Measurements from ENCODE around the gene KRT39.

Gene KRT39

DNA sequence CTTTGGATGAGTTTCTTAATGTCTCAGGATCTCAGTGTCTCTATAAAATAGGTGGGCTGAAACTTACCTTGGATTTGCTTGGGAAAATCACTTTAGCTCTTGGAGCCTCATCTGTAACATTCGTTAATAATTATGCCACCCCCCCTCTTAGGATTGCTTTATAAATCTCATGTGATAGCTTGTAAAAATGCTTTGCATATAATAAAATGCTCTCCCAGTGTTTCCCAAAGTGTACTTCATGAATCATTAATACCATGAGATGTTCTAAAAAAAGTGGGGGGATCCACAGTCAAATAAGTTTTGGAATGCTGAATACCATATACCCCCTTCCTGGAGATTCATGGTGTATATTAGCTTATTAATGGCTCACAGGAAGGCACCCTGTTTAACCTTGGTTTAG, 5.2 kb downstream of the KRT39 start:
- H3K27ac Mint-ChIP-seq, result no peak overlapping the region
- DNase-seq (no peak), ATAC-seq (no peak)
- H3K9me3 Mint-ChIP-seq, result peaks cover 3% of the 10 kb centered on the region
- no peaks in the 10 kb centered on the region for H3K27me3 Mint-ChIP-seq
- H3K36me3 Mint-ChIP-seq (ENCODE audit: low read depth), result no peaks in the 10 kb centered on the region
- no peak overlapping the region for H3K4me3 Mint-ChIP-seq
- no peaks in the 10 kb centered on the region for H3K4me1 Mint-ChIP-seq

DNA sequence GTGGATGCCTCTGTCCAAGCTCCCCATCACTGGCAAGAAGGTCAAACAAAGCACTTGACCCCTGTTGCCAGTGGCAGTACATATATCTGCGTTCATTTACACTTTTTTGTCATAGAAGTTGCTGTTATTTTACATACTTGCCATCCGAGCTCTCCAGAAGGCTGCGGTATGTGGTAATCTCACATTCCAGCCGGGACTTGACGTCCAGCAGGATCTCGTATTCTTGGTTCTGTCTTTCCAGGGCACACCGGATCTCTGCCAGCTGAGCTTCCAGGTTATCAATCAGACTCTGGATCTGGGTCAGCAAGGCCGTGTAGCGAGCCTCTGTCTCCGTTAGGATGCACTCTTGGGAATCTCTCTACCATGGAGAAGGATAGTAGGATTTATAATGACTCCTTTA, 6.6 kb downstream of the KRT39 start:
- DNase-seq, result no peak
- Mint-ChIP-seq H3K36me3 (ENCODE audit: low read depth) (no peaks in the 10 kb centered on the region), H3K9me3 (peaks cover 3% of the 10 kb centered on the region), H3K4me1 (no peaks in the 10 kb centered on the region), H3K4me3 (no peak overlapping the region), H3K27me3 (peaks cover under 1% of the 10 kb centered on the region), H3K27ac (no peak overlapping the region)
- ATAC-seq, result no peak

- ATAC-seq, result no peak
- Mint-ChIP-seq H3K4me1 (no peaks in the 10 kb centered on the region), H3K36me3 (ENCODE audit: low read depth) (no peaks in the 10 kb centered on the region), H3K27ac (no peak overlapping the region), H3K9me3 (peaks cover 2% of the 10 kb centered on the region), H3K27me3 (peaks cover 13% of the 10 kb centered on the region), H3K4me3 (no peak overlapping the region)
- no peak for DNase-seq
These were observed 8.4 kb downstream of the KRT39 start for GRCh38 chr17:40958086-40958953.

DNA sequence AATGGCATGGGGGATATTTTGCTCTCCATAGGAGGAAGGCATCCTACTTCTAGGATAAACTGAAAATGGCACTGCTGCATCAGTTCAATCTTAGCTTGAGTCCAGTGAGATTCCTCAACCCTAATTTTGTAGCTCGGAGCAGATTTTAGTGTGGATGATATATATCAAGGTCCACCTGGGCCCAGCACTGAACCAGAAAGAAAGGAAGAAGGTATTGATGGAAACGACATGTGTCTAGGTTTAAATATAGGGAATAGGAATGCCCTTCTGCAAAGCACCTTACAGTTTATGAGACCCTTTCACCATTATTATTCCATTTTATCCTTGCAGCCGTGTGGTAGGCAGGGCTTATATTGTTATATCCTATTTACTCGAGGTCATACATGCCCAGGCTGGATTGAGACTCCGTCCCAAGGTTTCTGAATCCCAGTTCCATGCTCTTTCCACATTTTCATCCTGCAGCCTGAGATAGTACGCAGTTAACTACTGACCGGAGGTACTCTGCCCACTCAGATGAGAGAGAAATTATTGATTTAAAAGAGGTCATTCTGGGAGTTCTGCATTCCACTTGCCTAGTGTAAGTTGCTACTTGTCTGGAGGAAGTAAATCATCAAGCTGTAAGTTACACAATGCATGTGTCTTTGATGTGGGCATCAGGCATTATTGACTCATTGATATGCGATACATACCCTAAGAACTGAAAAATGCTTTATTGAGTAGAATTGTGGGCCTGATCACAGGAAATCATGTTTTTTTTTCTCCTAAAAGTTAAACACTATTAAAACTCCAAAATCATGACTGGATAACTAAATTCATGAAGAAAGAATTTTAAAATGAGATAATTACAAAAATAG, 10.1 kb downstream of the KRT39 start:
- no peak overlapping the region for H3K4me3 Mint-ChIP-seq
- DNase-seq, result no peak
- ATAC-seq, result no peak
- H3K27me3 Mint-ChIP-seq, result peaks cover 24% of the 10 kb centered on the region
- no peak overlapping the region for H3K27ac Mint-ChIP-seq
- H3K36me3 Mint-ChIP-seq (ENCODE audit: low read depth), result no peaks in the 10 kb centered on the region
- no peaks in the 10 kb centered on the region for H3K9me3 Mint-ChIP-seq
- no peaks in the 10 kb centered on the region for H3K4me1 Mint-ChIP-seq

DNA sequence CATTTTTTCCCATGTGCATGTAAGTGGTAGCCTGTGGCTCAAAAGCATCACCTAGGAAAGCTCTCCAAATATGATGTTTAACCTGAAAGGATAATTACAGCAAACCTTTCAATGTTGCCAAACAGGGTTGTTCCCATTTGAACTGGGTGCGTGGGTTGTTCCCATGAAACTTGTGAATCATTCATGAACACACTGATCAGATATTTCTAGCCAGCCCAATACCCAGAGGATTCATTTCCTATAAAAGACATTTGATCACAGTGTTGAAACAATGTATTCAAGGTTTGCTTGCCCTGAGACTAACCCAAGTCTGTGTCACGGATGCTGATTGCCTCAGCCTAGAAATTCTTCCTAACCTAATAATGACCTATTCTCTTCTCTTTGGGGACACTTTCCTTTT, 12.9 kb downstream of the KRT39 start:
- H3K4me3 Mint-ChIP-seq, result no peak overlapping the region
- H3K27me3 Mint-ChIP-seq, result peaks cover 42% of the 10 kb centered on the region
- H3K27ac Mint-ChIP-seq, result no peak overlapping the region
- H3K36me3 Mint-ChIP-seq (ENCODE audit: low read depth), result no peaks in the 10 kb centered on the region
- DNase-seq (no peak), ATAC-seq (peak; percentile 24)
- H3K4me1 Mint-ChIP-seq, result no peaks in the 10 kb centered on the region
- H3K9me3 Mint-ChIP-seq, result no peaks in the 10 kb centered on the region

DNA sequence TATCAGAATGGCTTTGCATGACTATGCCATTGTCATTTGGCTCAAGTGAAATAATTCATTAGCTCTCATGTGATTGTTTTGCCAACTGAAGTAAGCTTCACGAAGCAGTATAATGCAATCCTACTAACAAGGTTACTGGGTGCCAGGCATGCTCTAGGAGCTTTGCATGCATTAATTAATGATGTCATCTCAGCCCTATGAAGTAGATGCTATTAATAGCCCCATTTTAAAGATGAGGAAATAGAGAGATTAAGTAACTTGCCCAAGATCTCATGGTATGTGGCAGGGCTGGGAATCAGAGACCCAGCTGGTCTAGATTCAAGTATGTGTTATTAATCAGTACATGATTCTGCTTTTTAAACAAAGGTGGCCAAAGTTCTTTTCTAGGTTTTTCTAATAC, 14.1 kb downstream of the KRT39 start:
- DNase-seq, result no peak
- no peak for ATAC-seq
- no peaks in the 10 kb centered on the region for H3K36me3 Mint-ChIP-seq (ENCODE audit: low read depth)
- H3K4me3 Mint-ChIP-seq, result no peak overlapping the region
- H3K27ac Mint-ChIP-seq, result no peak overlapping the region
- H3K4me1 Mint-ChIP-seq, result no peaks in the 10 kb centered on the region
- H3K27me3 Mint-ChIP-seq, result peaks cover 53% of the 10 kb centered on the region
- H3K9me3 Mint-ChIP-seq, result no peaks in the 10 kb centered on the region

- Mint-ChIP-seq H3K36me3 (ENCODE audit: low read depth) (no peaks in the 10 kb centered on the region), H3K4me3 (no peak overlapping the region), H3K27ac (no peak overlapping the region), H3K4me1 (no peaks in the 10 kb centered on the region), H3K9me3 (no peaks in the 10 kb centered on the region), H3K27me3 (peaks cover 56% of the 10 kb centered on the region)
- DNase-seq (no peak), ATAC-seq (no peak)
These were observed 14.6 kb downstream of the KRT39 start for GRCh38 chr17:40952154-40952553.

DNA sequence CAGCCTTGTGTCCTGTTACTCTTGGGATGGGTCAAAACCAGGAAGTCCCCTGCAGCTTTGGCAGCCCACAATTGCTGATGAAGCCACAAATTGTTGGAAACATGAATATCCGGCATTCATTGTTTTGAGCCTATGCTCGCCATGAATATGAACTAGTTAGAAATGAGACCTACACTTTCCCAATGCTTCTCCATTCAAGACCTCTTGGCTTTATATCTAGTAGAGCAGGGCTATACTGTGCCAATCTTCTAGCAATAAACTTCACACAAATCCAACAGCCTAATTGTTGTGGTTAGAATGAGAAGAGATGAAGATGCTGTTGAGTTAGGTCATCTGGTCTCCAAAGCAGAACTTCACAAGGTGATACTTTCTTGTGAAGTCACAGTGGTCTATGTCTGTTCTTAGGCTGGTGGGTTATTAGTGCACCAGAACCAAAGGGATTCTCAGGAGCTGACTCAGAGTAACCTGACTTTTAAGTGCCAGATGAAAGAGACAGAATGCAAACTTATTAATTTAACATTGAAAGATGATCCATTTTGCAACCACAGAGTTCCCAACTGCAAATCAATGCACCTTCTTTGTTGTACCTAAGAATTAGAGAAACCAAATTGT, 15.6 kb downstream of the KRT39 start:
- ATAC-seq (no peak), DNase-seq (no peak)
- Mint-ChIP-seq H3K4me1 (no peaks in the 10 kb centered on the region), H3K9me3 (no peaks in the 10 kb centered on the region), H3K36me3 (ENCODE audit: low read depth) (no peaks in the 10 kb centered on the region), H3K4me3 (no peak overlapping the region), H3K27me3 (peaks cover 65% of the 10 kb centered on the region), H3K27ac (no peak overlapping the region)

DNA sequence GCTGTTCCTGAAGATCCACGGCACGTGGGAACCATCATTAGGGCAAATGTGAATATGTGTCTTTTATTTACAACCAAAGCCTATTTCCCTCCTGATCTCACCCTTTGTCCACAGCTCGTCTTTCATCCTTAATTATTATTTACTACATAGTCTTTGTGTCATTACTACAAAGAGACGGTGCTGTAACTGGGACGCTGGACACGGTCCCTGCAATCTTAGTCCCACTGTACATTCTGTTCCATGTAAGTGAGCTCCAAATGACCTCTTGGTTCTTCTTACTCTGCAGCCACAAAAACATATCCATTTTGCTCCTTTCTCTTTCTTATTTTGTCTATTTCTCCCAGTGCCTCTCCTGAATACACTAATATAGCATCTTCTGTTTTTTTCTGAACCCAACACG, 16.6 kb downstream of the KRT39 start:
- H3K4me3 Mint-ChIP-seq, result no peak overlapping the region
- DNase-seq (no peak), ATAC-seq (no peak)
- no peaks in the 10 kb centered on the region for H3K9me3 Mint-ChIP-seq
- no peak overlapping the region for H3K27ac Mint-ChIP-seq
- no peaks in the 10 kb centered on the region for H3K36me3 Mint-ChIP-seq (ENCODE audit: low read depth)
- peaks cover 72% of the 10 kb centered on the region for H3K27me3 Mint-ChIP-seq
- no peaks in the 10 kb centered on the region for H3K4me1 Mint-ChIP-seq

DNA sequence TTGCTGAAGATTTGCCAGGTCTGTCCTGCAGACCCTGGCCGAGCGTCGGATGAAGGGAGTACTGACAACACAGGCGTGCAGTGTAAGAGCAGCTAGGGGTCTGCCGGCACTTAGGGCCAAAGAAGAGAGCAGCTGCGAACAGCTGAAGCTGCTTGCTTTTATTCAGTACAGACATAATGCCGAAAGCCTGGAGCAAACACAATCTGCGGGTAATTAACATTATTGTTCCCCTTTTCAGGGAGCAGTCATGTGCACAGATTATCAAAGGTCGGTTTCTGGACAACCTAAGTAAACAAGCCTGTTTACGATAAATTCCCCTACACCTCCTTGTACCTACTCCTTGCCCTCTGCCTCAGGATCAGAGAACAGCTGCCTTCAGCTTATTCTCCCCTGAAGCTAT, 17.3 kb downstream of the KRT39 start:
- no peaks in the 10 kb centered on the region for H3K36me3 Mint-ChIP-seq (ENCODE audit: low read depth)
- DNase-seq, result no peak
- H3K4me3 Mint-ChIP-seq, result no peak overlapping the region
- no peaks in the 10 kb centered on the region for H3K9me3 Mint-ChIP-seq
- H3K4me1 Mint-ChIP-seq, result no peaks in the 10 kb centered on the region
- no peak for ATAC-seq
- H3K27me3 Mint-ChIP-seq, result peaks cover 68% of the 10 kb centered on the region
- H3K27ac Mint-ChIP-seq, result no peak overlapping the region

- H3K9me3 Mint-ChIP-seq, result no peaks in the 10 kb centered on the region
- H3K4me1 Mint-ChIP-seq, result no peaks in the 10 kb centered on the region
- ATAC-seq (no peak), DNase-seq (no peak)
- H3K4me3 Mint-ChIP-seq, result no peak overlapping the region
- H3K36me3 Mint-ChIP-seq (ENCODE audit: low read depth), result no peaks in the 10 kb centered on the region
- peaks cover 66% of the 10 kb centered on the region for H3K27me3 Mint-ChIP-seq
- H3K27ac Mint-ChIP-seq, result no peak overlapping the region
These were observed 18.8 kb downstream of the KRT39 start for GRCh38 chr17:40947929-40948328.

- H3K4me1 Mint-ChIP-seq, result no peaks in the 10 kb centered on the region
- H3K27ac Mint-ChIP-seq, result no peak overlapping the region
- ATAC-seq (no peak), DNase-seq (no peak)
- no peak overlapping the region for H3K4me3 Mint-ChIP-seq
- H3K36me3 Mint-ChIP-seq (ENCODE audit: low read depth), result no peaks in the 10 kb centered on the region
- no peaks in the 10 kb centered on the region for H3K9me3 Mint-ChIP-seq
- H3K27me3 Mint-ChIP-seq, result peaks cover 56% of the 10 kb centered on the region
These were observed 21.3 kb downstream of the KRT39 start for GRCh38 chr17:40945414-40945813.

DNA sequence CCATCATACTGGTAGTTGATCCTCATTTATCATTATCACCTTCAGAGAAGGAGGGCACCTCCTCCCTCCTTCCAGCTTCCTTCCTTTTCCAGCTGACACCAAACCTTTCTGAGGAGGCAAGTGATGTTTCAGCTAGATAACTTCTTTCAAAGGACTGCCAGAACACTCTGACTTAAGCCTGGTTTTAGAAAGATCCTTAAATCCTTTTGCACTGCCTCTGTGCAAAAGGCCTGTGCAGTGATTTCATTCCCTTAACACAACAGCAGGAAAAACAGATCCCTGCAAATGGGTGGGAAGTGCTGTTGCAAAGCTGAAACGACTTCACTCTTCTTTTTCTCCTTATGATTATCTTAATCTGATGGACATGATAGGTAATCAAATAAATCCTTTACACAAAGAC, 22.2 kb downstream of the KRT39 start:
- no peaks in the 10 kb centered on the region for H3K9me3 Mint-ChIP-seq
- no peak overlapping the region for H3K27ac Mint-ChIP-seq
- ATAC-seq (no peak), DNase-seq (no peak)
- peaks cover 51% of the 10 kb centered on the region for H3K27me3 Mint-ChIP-seq
- H3K4me3 Mint-ChIP-seq, result no peak overlapping the region
- H3K4me1 Mint-ChIP-seq, result no peaks in the 10 kb centered on the region
- H3K36me3 Mint-ChIP-seq (ENCODE audit: low read depth), result no peaks in the 10 kb centered on the region

DNA sequence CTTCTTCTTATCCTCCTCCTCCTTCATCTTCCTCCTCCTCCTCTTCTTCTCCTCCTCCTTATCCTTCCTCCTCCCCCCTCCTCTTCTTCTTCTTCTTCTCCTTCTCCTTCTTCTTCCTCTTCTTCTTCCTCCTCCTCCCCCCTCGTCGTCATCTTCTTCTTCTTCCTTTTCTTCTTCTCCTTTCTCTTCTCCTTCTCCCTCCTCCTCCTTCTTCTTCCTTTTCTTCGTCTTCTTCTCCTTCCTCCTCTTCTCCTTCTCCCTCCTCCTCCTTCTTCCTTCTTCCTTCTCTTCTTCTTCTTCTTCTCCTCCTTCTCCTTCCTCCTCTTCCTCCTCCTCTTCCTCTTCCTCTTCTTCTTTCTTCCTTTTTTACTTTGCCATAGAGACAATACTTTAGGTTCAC, 24.2 kb downstream of the KRT39 start:
- ATAC-seq (no peak), DNase-seq (no peak)
- peaks cover 34% of the 10 kb centered on the region for H3K27me3 Mint-ChIP-seq
- H3K27ac Mint-ChIP-seq, result no peak overlapping the region
- H3K9me3 Mint-ChIP-seq, result no peaks in the 10 kb centered on the region
- no peaks in the 10 kb centered on the region for H3K4me1 Mint-ChIP-seq
- no peaks in the 10 kb centered on the region for H3K36me3 Mint-ChIP-seq (ENCODE audit: low read depth)
- no peak overlapping the region for H3K4me3 Mint-ChIP-seq

DNA sequence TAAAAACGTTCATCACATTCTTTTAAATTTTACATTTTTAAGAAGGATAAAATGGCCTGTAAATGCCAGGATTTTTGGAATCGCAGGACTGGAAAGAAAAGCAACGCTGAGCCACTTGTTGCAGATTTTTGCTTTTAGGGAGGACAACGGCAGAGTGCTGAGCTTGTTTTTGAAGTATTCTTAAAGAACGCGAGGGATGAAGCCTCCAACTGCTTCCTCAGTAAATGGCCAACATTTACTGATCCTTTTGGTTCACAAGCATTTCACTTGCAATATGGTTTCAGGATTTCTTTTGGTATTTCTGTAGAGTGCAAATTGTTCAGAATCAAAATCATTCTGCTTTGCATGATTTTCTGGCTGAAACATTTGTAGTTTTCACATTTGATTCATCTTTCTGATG, 26.5 kb downstream of the KRT39 start:
- ATAC-seq, result no peak
- Mint-ChIP-seq H3K36me3 (ENCODE audit: low read depth) (no peaks in the 10 kb centered on the region), H3K4me1 (peaks cover 4% of the 10 kb centered on the region), H3K27ac (no peak overlapping the region), H3K9me3 (no peaks in the 10 kb centered on the region), H3K27me3 (peaks cover 17% of the 10 kb centered on the region), H3K4me3 (no peak overlapping the region)
- no peak for DNase-seq

All from activated naive CD8-positive, alpha-beta T cell treated with anti-CD3 and anti-CD28 coated beads, Interleukin-2, amount 50 U/mL, for 24 hours (primary cell).